ENCODE results near the gene ITGB8.

The ITGB8 gene

GRCh38 chr7:20417675-20418382 lies 87.1 kb downstream of the ITGB8 start:
- no peak for DNase-seq (ENCODE audit: low read depth in 3 of 3)

GRCh38 chr7:20424500-20424899 lies 93.8 kb downstream of the ITGB8 start:
- no peak for DNase-seq (ENCODE audit: low read depth in 3 of 3)

- DNase-seq (ENCODE audit: low read depth in 3 of 3) = no peak
These were observed 100.0 kb downstream of the ITGB8 start for GRCh38 chr7:20430664-20431063.

GRCh38 chr7:20431146-20431545 lies 100.4 kb downstream of the ITGB8 start:
- DNase-seq (ENCODE audit: low read depth in 3 of 3) = no peak

GRCh38 chr7:20432071-20432470 lies 101.4 kb downstream of the ITGB8 start:
- no peak for DNase-seq (ENCODE audit: low read depth in 3 of 3)

GRCh38 chr7:20435305-20435704 lies 104.6 kb downstream of the ITGB8 start:
- no peak for DNase-seq (ENCODE audit: low read depth in 3 of 3)

- DNase-seq (ENCODE audit: low read depth in 3 of 3) = no peak
These were observed 107.5 kb downstream of the ITGB8 start for GRCh38 chr7:20438248-20438647.

GRCh38 chr7:20438694-20439376 lies 108.1 kb downstream of the ITGB8 start:
- no peak for DNase-seq (ENCODE audit: low read depth in 3 of 3)

GRCh38 chr7:20439416-20440185 lies 108.9 kb downstream of the ITGB8 start:
- no peak for DNase-seq (ENCODE audit: low read depth in 3 of 3)

GRCh38 chr7:20440472-20441105 lies 109.9 kb downstream of the ITGB8 start:
- DNase-seq (ENCODE audit: low read depth in 3 of 3) = no peak

GRCh38 chr7:20441346-20441745 lies 110.6 kb downstream of the ITGB8 start:
- no peak for DNase-seq (ENCODE audit: low read depth in 3 of 3)

GRCh38 chr7:20441991-20442441 lies 111.3 kb downstream of the ITGB8 start:
- DNase-seq (ENCODE audit: low read depth in 3 of 3) = no peak

GRCh38 chr7:20442951-20443350 lies 112.3 kb downstream of the ITGB8 start:
- no peak for DNase-seq (ENCODE audit: low read depth in 3 of 3)

GRCh38 chr7:20444030-20444800 lies 113.5 kb downstream of the ITGB8 start:
- DNase-seq (ENCODE audit: low read depth in 3 of 3) = no peak

GRCh38 chr7:20447021-20447650 lies 116.4 kb downstream of the ITGB8 start:
- no peak for DNase-seq (ENCODE audit: low read depth in 3 of 3)

- no peak for DNase-seq (ENCODE audit: low read depth in 3 of 3)
These were observed 118.5 kb downstream of the ITGB8 start for GRCh38 chr7:20449176-20449575.

- DNase-seq (ENCODE audit: low read depth in 3 of 3) = no peak
These were observed 119.8 kb downstream of the ITGB8 start for GRCh38 chr7:20450536-20450935.

- DNase-seq (ENCODE audit: low read depth in 3 of 3) = no peak
These were observed 123.5 kb downstream of the ITGB8 start for GRCh38 chr7:20454202-20454601.

- no peak for DNase-seq (ENCODE audit: low read depth in 3 of 3)
These were observed 126.0 kb downstream of the ITGB8 start for GRCh38 chr7:20456701-20457100.

- DNase-seq (ENCODE audit: low read depth in 3 of 3) = no peak
These were observed 127.8 kb downstream of the ITGB8 start for GRCh38 chr7:20458521-20458920.

- DNase-seq (ENCODE audit: low read depth in 3 of 3) = no peak
These were observed 128.7 kb downstream of the ITGB8 start for GRCh38 chr7:20459419-20459818.
